Measurements from ENCODE around the gene FMR1NB. TPM values are rescaled to one million over a fixed set of nuclear protein-coding genes. Genes with fewer than 3 reads are reported as not detected.

The FMR1NB gene, protein sequence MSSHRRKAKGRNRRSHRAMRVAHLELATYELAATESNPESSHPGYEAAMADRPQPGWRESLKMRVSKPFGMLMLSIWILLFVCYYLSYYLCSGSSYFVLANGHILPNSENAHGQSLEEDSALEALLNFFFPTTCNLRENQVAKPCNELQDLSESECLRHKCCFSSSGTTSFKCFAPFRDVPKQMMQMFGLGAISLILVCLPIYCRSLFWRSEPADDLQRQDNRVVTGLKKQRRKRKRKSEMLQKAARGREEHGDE
- total RNA-seq (2022; extraction: Qiagen RNA extraction; ENCODE audit: low read depth): not detected in 5 replicates

DNA sequence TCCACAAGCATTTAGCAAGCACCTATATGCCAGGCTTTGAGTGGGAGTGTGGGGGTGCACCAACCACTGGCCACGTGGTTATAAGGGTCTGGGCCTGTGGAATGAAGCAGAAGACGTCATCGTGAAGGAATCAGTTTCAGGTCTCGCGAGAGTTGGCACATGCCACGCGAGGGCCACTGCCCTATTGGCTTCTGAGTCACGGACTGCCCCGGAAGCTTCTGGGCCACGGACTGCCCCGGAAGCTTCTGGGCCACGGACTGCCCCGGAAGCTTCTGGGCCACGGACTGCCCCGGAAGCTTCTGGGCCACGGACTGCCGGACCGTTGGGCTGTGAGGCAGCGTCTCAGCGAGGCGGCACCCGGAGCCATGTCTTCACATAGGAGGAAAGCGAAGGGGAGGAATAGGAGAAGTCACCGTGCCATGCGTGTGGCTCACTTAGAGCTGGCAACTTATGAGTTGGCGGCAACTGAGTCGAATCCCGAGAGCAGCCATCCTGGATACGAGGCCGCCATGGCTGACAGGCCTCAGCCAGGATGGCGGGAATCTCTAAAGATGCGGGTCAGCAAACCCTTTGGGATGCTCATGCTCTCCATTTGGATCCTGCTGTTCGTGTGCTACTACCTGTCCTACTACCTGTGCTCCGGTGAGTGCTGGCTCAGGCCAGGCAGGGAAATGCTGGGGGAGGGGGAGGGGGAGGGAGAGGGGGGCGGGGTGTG lies at the start of gene FMR1NB:
Gene FMR1NB (plus strand): TSS at position 300 of the 715 bp plus-strand sequence. CDS start 66 bp downstream, at position 366.

Other genes with a start within 250 kb of the FMR1NB start
- gene FMR1, start 69.4 kb upstream of the FMR1NB start, total RNA-seq (2022; extraction: Qiagen RNA extraction; ENCODE audit: low read depth): 17.9 to 25.6 TPM (median 23.8 TPM) in 5 replicates